ENCODE measurements around the gene ELFN1.

DNA sequence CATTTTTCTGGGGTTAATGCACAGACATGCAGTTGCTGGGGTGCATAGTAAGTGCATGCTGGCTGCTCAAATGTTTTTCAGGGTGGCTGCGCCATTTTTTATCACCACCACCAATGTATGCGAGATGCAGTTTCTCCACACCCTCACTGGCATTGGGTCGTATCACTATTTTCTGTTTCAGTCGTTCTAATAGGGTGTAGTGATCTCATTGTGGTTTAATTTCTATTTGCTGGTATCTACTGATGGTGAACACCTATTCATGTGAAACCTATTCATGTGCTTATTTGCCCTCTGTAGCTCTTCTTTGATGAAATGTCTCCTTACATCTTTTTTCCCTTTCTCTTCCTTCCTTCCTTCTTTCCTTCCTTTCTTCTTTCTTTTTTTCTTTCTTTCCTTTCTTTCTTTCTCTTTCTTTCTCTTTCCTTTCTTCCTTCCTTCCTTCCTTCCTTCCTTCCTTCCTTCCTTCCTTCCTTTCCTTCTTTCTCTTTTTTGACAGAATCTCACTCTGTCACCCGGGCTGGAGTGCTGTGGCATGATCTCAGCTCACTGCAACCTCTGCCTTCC, 84.3 kb downstream of the ELFN1 start:
- TF ChIP-seq POLR2AphosphoS5 (IDR thresholded peaks at IDR 0.05; ENCODE audit: low read depth, low read length) (no peak), TAF1 (IDR thresholded peaks at IDR 0.05; ENCODE audit: borderline replicate concordance, insufficient read depth, low read length) (no peak), SIN3A (IDR thresholded peaks at IDR 0.05; ENCODE audit: borderline replicate concordance, insufficient read depth, low read length) (no peak), FOXP2 (optimal IDR thresholded peaks at IDR 0.05; ENCODE audit: borderline replicate concordance, extremely low read depth, extremely low read length, insufficient read depth) (no peak)
- TF ChIP-seq, protein P1, sequence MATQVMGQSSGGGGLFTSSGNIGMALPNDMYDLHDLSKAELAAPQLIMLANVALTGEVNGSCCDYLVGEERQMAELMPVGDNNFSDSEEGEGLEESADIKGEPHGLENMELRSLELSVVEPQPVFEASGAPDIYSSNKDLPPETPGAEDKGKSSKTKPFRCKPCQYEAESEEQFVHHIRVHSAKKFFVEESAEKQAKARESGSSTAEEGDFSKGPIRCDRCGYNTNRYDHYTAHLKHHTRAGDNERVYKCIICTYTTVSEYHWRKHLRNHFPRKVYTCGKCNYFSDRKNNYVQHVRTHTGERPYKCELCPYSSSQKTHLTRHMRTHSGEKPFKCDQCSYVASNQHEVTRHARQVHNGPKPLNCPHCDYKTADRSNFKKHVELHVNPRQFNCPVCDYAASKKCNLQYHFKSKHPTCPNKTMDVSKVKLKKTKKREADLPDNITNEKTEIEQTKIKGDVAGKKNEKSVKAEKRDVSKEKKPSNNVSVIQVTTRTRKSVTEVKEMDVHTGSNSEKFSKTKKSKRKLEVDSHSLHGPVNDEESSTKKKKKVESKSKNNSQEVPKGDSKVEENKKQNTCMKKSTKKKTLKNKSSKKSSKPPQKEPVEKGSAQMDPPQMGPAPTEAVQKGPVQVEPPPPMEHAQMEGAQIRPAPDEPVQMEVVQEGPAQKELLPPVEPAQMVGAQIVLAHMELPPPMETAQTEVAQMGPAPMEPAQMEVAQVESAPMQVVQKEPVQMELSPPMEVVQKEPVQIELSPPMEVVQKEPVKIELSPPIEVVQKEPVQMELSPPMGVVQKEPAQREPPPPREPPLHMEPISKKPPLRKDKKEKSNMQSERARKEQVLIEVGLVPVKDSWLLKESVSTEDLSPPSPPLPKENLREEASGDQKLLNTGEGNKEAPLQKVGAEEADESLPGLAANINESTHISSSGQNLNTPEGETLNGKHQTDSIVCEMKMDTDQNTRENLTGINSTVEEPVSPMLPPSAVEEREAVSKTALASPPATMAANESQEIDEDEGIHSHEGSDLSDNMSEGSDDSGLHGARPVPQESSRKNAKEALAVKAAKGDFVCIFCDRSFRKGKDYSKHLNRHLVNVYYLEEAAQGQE (IDR thresholded peaks at IDR 0.05; ENCODE audit: insufficient read depth in 1 of 2, low read depth in 2 of 2, low read length in 2 of 2) = no peak
